ENCODE measurements around the gene XXYLT1. TPM values are rescaled to one million over a fixed set of nuclear protein-coding genes. Genes with fewer than 3 reads are reported as not detected.

The XXYLT1 gene
- total RNA-seq, 1 donor from 2014 or later = 14.9 TPM

DNA sequence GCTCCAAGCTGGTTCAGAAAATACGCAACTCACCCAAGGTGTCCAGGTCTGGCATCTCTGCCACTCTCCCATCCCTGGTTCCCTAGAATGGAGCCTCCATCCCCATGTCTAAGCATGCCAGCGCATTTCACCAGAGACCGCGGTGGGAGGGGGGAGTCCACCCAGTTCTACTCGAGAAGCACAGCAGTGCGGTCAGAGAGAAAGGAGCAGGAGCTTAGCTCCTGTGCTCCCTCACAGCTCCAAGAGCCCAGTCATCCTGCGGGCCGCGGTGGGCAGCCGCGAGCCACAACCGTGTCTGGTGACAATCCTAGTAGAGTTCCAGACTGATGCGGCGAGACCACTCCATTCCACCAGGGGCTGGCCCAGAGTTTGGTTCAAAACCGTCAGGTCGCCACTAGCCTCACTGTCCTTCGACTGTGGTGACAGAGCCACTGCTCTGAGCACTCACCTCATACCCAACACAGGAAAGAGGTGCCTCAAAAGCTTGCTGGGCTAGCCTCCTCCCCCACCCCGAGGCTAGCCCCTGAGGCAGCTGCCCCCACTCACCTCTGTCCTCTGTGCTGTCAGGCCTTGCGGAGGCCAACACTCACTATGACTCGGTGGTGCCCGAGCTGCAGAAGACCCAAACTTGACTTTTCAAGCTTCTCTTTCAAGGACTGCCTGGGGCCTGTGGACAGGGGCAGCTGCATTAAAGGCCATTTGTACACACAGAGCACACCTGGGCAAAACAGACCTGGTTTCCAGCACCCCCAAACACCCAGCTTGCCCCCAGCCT, 185.4 kb downstream of the XXYLT1 start:
- H3K27me3 Mint-ChIP-seq (ENCODE audit: insufficient read depth) = no peaks in the 10 kb centered on the region
- no peaks in the 10 kb centered on the region for H3K9me3 Mint-ChIP-seq
- no peak overlapping the region for H3K27ac Mint-ChIP-seq
- H3K4me1 Mint-ChIP-seq (ENCODE audit: low read depth) = no peaks in the 10 kb centered on the region
- no peak overlapping the region for H3K4me3 Mint-ChIP-seq
- H3K36me3 Mint-ChIP-seq (ENCODE audit: low read depth) = no peaks in the 10 kb centered on the region
- no peak for DNase-seq (ENCODE audit: low spot score)
- intact Hi-C loops (cut with micrococcal nuclease) = no loop called here

DNA sequence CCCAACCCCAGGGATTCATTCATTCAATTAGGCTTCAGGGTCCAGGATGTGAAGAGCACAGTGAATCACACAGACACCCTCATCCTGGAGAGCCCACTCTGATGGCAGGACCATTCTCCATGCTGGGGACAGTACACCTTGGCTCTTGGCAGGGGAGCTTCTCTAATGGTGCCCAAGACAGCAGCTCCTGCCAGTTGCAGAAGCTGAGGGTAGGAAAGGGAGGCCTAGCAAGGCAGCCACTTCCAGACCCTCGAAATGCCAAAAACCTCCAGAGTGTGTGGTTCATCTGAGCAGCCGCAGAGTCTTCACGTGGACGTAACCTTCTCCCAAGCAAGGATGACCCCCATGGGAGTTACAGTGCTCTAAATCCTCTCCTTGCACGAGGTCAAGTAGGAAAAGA, 186.2 kb downstream of the XXYLT1 start:
- H3K9me3 Mint-ChIP-seq = no peaks in the 10 kb centered on the region

DNA sequence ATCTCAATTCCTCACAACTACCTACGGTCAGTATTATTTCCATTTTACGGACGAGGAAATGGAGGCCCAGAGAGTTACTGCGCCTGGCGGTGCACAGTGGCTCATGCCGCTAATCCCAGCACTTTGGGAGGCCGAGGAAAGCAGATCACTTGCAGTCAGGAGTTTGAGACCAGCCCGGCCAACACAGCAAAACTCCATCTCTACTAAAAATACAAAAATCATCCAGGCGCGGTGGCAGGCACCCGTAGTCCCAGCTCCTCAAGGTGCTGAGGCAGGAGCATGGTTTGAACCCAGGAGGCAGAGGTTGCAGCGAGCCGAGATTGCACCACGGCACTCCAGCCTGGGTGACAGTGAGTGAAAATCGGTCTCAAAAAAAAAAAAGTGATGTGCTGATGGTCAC, 187.3 kb downstream of the XXYLT1 start:
- no peak for DNase-seq (ENCODE audit: low spot score)
- H3K27me3 Mint-ChIP-seq (ENCODE audit: insufficient read depth) = peaks cover 3% of the 10 kb centered on the region
- no peaks in the 10 kb centered on the region for H3K36me3 Mint-ChIP-seq (ENCODE audit: low read depth)
- H3K27ac Mint-ChIP-seq = no peak overlapping the region
- no peaks in the 10 kb centered on the region for H3K4me1 Mint-ChIP-seq (ENCODE audit: low read depth)
- intact Hi-C loops (cut with micrococcal nuclease) = no loop called here
- no peak overlapping the region for H3K4me3 Mint-ChIP-seq
- H3K9me3 Mint-ChIP-seq = no peaks in the 10 kb centered on the region

More for the DNA sequence above, 186.2 kb downstream of the XXYLT1 start:
- Mint-ChIP-seq H3K4me3 (no peak overlapping the region), H3K4me1 (ENCODE audit: low read depth) (no peaks in the 10 kb centered on the region), H3K27ac (no peak overlapping the region), H3K27me3 (ENCODE audit: insufficient read depth) (no peaks in the 10 kb centered on the region), H3K36me3 (ENCODE audit: low read depth) (no peaks in the 10 kb centered on the region)
- intact Hi-C loops (cut with micrococcal nuclease) = no loop called here
- DNase-seq (ENCODE audit: low spot score) = no peak

DNA sequence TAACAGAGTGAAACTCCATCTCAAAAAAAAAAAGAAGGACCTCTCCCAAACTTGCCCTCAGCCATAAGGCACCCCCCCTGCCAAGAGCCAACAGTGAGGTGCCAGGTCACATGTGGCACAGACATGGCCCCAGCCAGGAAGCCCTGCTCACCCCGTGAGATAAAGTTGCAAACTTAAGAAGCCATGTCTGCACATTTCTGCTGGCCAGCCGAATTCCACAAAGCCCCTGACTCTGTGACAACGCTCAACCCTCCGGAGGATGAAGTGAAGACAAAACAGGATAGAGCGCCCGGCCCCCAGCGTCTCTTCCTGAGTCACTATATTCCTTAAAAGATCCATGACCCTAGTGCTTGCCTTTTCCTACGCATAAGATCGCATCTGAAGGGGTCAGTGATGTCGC, 188.1 kb downstream of the XXYLT1 start:
- intact Hi-C loops (cut with micrococcal nuclease) = no loop called here
- Mint-ChIP-seq H3K9me3 (no peaks in the 10 kb centered on the region), H3K27ac (no peak overlapping the region), H3K4me3 (no peak overlapping the region), H3K27me3 (ENCODE audit: insufficient read depth) (peaks cover 3% of the 10 kb centered on the region), H3K36me3 (ENCODE audit: low read depth) (no peaks in the 10 kb centered on the region), H3K4me1 (ENCODE audit: low read depth) (no peaks in the 10 kb centered on the region)
- no peak for DNase-seq (ENCODE audit: low spot score)

DNA sequence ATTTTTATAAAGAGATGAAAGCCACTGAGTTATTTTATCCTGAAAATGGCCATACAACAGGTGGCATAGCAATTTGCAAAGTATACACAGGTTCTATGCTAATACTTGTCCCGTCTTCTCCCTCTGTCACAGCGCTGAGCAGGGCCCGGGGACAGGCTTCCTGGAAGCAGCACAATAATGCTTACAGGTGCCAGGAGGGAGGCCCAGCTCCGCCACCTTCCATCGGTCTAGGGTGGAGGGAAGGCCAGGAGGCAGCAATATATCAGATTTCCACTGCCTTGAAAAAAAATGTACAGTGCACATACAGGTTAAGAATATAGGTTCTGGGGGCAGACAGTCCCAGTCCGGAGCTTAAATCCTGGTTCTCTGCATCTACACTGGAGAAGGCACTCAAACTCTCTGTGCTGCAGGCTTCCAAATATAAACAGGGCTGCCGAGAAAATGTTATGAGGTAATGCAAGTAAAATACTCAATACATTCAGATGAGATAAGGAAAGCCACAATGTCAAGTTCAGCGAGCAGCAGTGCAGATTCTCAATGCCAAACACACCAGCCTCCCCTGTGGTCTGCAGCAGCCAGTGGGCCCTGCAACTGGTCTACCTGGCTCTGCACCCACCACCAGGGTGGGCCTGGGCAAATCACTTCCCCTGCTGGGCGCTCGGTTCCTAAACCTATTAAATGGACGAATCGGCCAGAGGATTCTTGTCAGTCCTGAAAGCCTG, 189.6 kb downstream of the XXYLT1 start:
- Mint-ChIP-seq H3K27me3 (ENCODE audit: insufficient read depth) (peaks cover 3% of the 10 kb centered on the region), H3K36me3 (ENCODE audit: low read depth) (no peaks in the 10 kb centered on the region), H3K9me3 (no peaks in the 10 kb centered on the region), H3K4me3 (no peak overlapping the region), H3K4me1 (ENCODE audit: low read depth) (no peaks in the 10 kb centered on the region), H3K27ac (no peak overlapping the region)
- DNase-seq (ENCODE audit: low spot score) = no peak
- intact Hi-C loops (cut with micrococcal nuclease) = no loop called here

DNA sequence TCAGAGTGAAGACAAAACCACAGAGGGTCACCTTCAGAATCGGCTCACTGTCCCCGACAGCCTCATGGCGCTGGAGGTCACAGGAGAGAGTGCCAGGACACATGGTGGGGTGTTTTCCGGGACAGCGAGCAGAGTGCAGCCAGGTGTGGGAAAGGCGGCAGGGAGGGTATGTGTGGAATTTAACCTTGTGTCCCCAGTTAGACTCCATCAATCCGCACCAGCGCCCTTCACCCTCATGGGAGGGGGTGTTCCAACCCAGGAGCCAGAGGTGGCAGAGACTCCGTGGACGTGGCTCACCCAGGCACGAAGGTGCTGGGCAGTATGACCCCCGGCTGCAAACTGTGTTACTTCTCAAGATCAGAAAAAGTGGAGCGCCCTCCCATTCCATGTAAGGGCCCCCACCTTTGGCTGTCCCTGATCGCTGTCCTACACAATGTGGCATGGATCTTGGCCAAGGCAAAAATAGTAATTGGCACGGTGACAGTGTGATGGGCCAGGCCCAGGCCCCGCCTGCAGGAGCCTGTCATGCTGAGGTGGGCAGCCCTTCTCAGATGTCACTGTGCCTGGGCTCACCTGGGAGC, 190.3 kb downstream of the XXYLT1 start:
- no peak for DNase-seq (ENCODE audit: low spot score)
- no peaks in the 10 kb centered on the region for H3K36me3 Mint-ChIP-seq (ENCODE audit: low read depth)
- H3K27ac Mint-ChIP-seq = no peak overlapping the region
- no peaks in the 10 kb centered on the region for H3K9me3 Mint-ChIP-seq
- no peaks in the 10 kb centered on the region for H3K4me1 Mint-ChIP-seq (ENCODE audit: low read depth)
- H3K4me3 Mint-ChIP-seq = no peak overlapping the region
- intact Hi-C loops (cut with micrococcal nuclease) = no loop called here
- H3K27me3 Mint-ChIP-seq (ENCODE audit: insufficient read depth) = peaks cover 3% of the 10 kb centered on the region

DNA sequence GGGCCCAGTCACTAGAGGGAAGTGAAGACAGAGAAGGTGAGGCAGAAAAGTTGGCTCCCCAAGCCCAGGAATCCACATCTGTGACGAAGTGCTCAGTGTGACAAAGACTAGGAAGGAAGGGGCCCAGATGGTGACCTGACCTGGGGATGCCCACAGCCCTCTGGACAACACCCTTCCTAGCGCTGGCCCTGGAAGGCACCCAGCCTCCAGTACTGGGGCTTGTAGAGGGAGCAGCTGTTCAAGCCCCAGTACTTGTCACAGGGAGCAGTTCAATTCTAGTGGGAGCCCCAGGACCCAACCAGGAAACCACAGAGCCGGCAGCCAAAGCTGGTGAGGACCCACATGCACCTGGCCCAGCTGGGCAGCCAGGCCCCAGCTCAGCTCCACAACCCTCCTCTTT, 190.8 kb downstream of the XXYLT1 start:
- intact Hi-C loops (cut with micrococcal nuclease) = no loop called here
- DNase-seq (ENCODE audit: low spot score) = no peak
- Mint-ChIP-seq H3K9me3 (no peaks in the 10 kb centered on the region), H3K36me3 (ENCODE audit: low read depth) (no peaks in the 10 kb centered on the region), H3K27ac (no peak overlapping the region), H3K27me3 (ENCODE audit: insufficient read depth) (peaks cover 3% of the 10 kb centered on the region), H3K4me3 (no peak overlapping the region), H3K4me1 (ENCODE audit: low read depth) (no peaks in the 10 kb centered on the region)

DNA sequence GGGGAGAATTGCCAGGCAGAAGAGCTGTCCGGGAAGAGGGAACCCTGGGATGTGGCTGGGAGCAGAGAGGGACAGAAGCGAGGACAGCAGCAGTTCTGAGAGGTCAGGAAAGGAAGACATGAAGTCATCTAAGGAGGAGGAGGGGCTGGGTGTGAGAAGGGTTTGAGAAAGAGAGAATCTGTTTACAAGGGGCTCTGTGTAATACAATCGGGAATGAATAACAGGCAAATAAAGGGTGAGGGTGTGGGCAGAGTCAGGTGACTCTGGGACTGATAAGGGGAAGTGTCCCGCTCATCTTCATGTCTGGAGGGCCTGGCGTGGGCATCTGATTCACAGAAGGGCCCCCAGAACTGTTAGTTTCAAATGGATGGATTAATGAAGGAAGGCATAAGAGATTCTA, 191.3 kb downstream of the XXYLT1 start:
- Mint-ChIP-seq H3K4me3 (no peak overlapping the region), H3K9me3 (no peaks in the 10 kb centered on the region), H3K36me3 (ENCODE audit: low read depth) (no peaks in the 10 kb centered on the region), H3K27me3 (ENCODE audit: insufficient read depth) (peaks cover 3% of the 10 kb centered on the region), H3K4me1 (ENCODE audit: low read depth) (no peaks in the 10 kb centered on the region), H3K27ac (no peak overlapping the region)
- no peak for DNase-seq (ENCODE audit: low spot score)
- intact Hi-C loops (cut with micrococcal nuclease) = no loop called here

DNA sequence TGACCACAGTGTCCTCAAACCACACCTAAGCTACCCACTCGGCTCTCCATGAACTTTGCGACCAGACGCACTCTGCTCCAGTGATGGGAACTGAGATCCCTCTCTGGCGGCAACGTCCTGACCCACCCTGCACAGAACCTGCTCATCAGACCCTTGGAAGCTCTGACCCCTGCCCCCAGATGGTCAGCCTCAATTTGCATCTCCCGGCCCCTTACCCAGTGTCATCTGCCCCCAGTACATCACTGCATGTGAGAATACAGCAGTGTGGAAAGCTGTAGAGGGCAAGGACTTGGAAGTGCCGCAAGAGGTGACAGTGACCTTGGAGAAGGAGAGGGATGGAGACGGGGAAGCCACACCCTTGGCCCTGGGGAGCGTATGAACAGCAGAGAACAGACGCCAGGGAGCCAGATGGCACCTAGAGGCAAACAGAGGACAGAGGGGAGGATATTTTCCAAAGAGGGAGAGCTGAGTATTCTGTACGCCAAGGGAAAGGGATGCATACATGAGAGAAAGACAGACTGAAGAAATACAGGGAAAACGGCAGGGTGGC, 192.0 kb downstream of the XXYLT1 start:
- no peak for DNase-seq (ENCODE audit: low spot score)
- Mint-ChIP-seq H3K27ac (no peak overlapping the region), H3K9me3 (no peaks in the 10 kb centered on the region)

DNA sequence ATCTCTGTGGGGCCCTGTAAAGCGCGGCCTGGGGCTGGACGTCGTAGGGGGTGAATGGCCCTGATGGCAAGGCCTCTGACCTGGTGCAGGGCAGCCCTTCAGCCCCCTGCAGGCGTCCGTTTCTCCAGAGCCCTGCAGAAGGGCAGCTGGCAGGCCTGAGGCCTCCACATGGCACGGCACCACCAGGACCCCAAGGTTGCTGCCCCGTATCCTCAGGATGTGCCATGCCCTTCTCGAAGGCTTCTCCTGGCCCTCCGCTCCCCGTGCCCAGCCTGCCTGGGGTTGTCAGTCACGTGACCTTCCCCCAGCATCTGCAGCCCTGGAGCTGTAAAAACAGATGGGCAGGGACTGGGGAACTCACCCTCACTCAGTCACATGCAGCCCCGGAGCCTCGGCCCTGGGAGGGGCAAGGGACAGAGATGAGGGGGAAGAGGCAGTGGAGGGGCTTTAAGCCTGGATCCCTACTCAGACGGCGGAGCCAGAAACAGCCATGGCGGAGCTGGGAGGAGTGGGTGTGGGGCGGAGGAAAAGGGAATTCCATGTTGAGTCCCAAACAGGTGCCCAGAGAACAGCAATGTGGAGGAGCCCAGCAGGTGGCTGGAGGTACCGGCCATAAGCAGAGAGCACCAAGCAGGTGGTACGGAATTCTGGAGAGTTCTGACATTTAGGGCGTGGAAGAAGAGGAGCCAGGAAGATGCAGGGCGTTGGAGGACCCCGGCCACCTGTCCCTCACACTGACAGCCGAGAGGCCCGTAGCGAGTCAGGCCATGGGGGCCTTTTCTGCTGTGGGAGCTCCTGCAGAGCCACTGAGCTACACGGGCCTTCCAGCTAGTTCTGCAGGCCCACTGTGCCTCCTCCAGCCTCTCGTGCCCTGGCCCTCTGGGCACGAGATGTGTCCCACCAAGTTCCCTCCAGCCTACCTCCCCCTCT, 193.1 kb downstream of the XXYLT1 start:
- no peaks in the 10 kb centered on the region for H3K4me1 Mint-ChIP-seq (ENCODE audit: low read depth)
- no peaks in the 10 kb centered on the region for H3K36me3 Mint-ChIP-seq (ENCODE audit: low read depth)
- no peak for DNase-seq (ENCODE audit: low spot score)
- H3K4me3 Mint-ChIP-seq = no peak overlapping the region
- H3K27ac Mint-ChIP-seq = no peak overlapping the region
- intact Hi-C loops (cut with micrococcal nuclease) = no loop called here
- H3K9me3 Mint-ChIP-seq = no peaks in the 10 kb centered on the region
- peaks cover 3% of the 10 kb centered on the region for H3K27me3 Mint-ChIP-seq (ENCODE audit: insufficient read depth)

More for the DNA sequence above, 192.0 kb downstream of the XXYLT1 start:
- H3K27me3 Mint-ChIP-seq (ENCODE audit: insufficient read depth) = peaks cover 3% of the 10 kb centered on the region
- intact Hi-C loops (cut with micrococcal nuclease) = no loop called here
- no peak overlapping the region for H3K4me3 Mint-ChIP-seq
- no peaks in the 10 kb centered on the region for H3K36me3 Mint-ChIP-seq (ENCODE audit: low read depth)
- H3K4me1 Mint-ChIP-seq (ENCODE audit: low read depth) = no peaks in the 10 kb centered on the region

DNA sequence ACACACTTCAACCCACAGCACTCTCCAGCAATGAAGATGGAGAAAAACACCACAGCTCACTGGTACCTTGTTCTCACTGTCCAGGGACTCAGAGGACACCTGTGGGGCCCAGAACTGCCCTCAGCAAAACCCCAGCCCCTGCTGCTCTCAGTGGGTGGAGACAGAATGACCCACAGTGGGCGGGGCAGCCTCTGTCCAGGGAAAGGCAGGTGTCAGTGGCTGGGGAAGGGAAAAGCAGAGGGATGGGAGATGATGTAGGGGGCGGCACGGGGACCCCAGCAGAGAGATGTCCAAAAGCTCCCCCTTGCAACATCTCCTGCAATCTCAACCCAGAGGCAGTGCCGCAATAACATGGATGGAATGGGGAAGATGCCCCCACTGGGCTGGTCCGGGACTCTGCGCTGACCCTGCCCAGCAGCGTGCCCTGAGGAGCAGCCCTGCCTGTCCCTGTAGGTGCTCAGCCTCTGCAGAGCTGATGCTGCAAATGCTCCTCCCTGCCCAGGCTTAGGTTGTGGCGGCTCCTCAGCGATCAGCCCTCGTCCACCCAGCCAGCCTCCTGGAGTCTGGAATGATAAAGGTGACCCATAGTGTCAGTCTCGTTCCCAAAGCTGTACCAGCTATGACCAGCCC, 193.9 kb downstream of the XXYLT1 start:
- H3K4me3 Mint-ChIP-seq = no peak overlapping the region
- DNase-seq (ENCODE audit: low spot score) = no peak
- no peaks in the 10 kb centered on the region for H3K4me1 Mint-ChIP-seq (ENCODE audit: low read depth)
- no peak overlapping the region for H3K27ac Mint-ChIP-seq
- H3K27me3 Mint-ChIP-seq (ENCODE audit: insufficient read depth) = peaks cover 3% of the 10 kb centered on the region
- H3K36me3 Mint-ChIP-seq (ENCODE audit: low read depth) = no peaks in the 10 kb centered on the region
- intact Hi-C loops (cut with micrococcal nuclease) = no loop called here
- H3K9me3 Mint-ChIP-seq = no peaks in the 10 kb centered on the region
